Breast epithelium (tissue), 4 donors: ENCODE data around the gene SLCO4A1. TPM values are rescaled to one million over a fixed set of nuclear protein-coding genes. Genes with fewer than 3 reads are reported as not detected.
A peak's percentile ranks its signal among the peaks of the same experiment; 100 is the strongest.

Experiments
- DNase-seq, 2 donors: peaks; one replicate each; pipeline ENCODE4 v3.0.0-alpha.2; 2019; ENCODE audit warnings: low spot score in 2 of 2
- H3K27ac ChIP-seq, 2 donors: fragments of 200-600 bp; sonication (generic) in 1 of 2; one replicate each; pipeline ENCODE4 v1.5.1; 2016 to 2019; ENCODE audit warnings: mild to moderate bottlenecking in 1 of 2
- H3K27me3 ChIP-seq, 2 donors: fragments of 200-600 bp; sonication (generic) in 1 of 2; one replicate each; pipeline versions ENCODE4 v1.5.1 to v1.6.0; 2017 to 2019; ENCODE audit warnings: control low read depth in 1 of 2, mild to moderate bottlenecking in 1 of 2
- H3K36me3 ChIP-seq: fragments of 200-600 bp; one replicate; pipeline ENCODE4 v1.5.1; 2019
- H3K4me1 ChIP-seq, 2 donors: fragments of 200-600 bp; sonication (generic); one replicate each; pipeline ENCODE4 v1.5.1; 2016 to 2019; ENCODE audit warnings: control low read depth in 1 of 2
- H3K4me3 ChIP-seq, 3 donors: fragments of 200-600 bp; sonication (generic); 1 replicate in 2 of 3; 2 replicates in 1 of 3; pipeline ENCODE4 v1.5.1; 2016 to 2019; ENCODE audit warnings: mild to moderate bottlenecking in 3 of 3, moderate library complexity in 2 of 3
- H3K9me3 ChIP-seq, 2 donors: fragments of 200-600 bp; sonication (generic) in 1 of 2; one replicate each; pipeline ENCODE4 v1.5.1; 2016 to 2019; ENCODE audit warnings: control low read depth in 1 of 2
- CTCF ChIP-seq, 3 donors: fragments of 450-650 bp; IDR thresholded peaks; one replicate each; pipeline ENCODE4 v1.5.1; 2016 to 2017; ENCODE audit warnings: antibody characterized with exemption in 3 of 3, mild to moderate bottlenecking in 3 of 3, moderate library complexity in 3 of 3
- POLR2A ChIP-seq: fragments of 450-650 bp; IDR thresholded peaks from one replicate; pipeline ENCODE4 v1.6.1; 2016; ENCODE audit warnings: antibody characterized with exemption, mild to moderate bottlenecking, moderate library complexity
- POLR2AphosphoS5 ChIP-seq, 3 donors: sonication (generic); formaldehyde crosslinking; IDR thresholded peaks; one replicate each; pipeline ENCODE4 v1.6.1; 2017; ENCODE audit warnings: antibody characterized with exemption in 3 of 3
- intact Hi-C: fragments of 100-400 bp; cut with DNase I; formaldehyde crosslinking; loops from one replicate; pipeline ENCODE4 v1.15.1; 2023; ENCODE audit warnings: low total_unique reads
- total RNA-seq, 3 donors: library from RNA; depleted of rRNA; stranded (reverse); fragments of >200 nt; gene quantifications; one replicate each; pipeline ENCODE4 v1.1.0, GENCODE V29; 2016

Gene SLCO4A1
- total RNA-seq, 3 donors from 2014 or later, result 8.8 to 26.5 (median 15.4) TPM

GRCh38 chr20:62618611-62619529 is 23.4 kb upstream of the SLCO4A1 start:
- no peak overlapping the region for H3K4me3 ChIP-seq
- no peaks in the 10 kb centered on the region for H3K36me3 ChIP-seq
- H3K4me1 ChIP-seq, result peaks cover 7 to 9% of the 10 kb centered on the region in 2 donors
- intact Hi-C loops, result loop anchor here (10.0 kb wide), 1 partner anchor 114 kb away; no protein-coding TSS in a partner anchor
- TF ChIP-seq POLR2AphosphoS5 (IDR thresholded peaks at IDR 0.05) (no peak), CTCF (IDR thresholded peaks at IDR 0.05) (no peak), POLR2A (no peak)
- peak overlapping the region in 1 of 2 donors; percentile 82 for H3K27ac ChIP-seq
- peaks cover 0 to 7% of the 10 kb centered on the region in 2 donors for H3K27me3 ChIP-seq
- H3K9me3 ChIP-seq, result no peaks in the 10 kb centered on the region
- DNase-seq, result no peak

- H3K27ac ChIP-seq, result no peak overlapping the region
- peaks cover 0 to 7% of the 10 kb centered on the region in 2 donors for H3K27me3 ChIP-seq
Observed at GRCh38 chr20:62620625-62621024, 21.7 kb upstream of the SLCO4A1 start.

GRCh38 chr20:62621251-62622110 is 20.8 kb upstream of the SLCO4A1 start:
- no peak for TF ChIP-seq CTCF (IDR thresholded peaks at IDR 0.05)
- no peak for TF ChIP-seq POLR2A
- TF ChIP-seq POLR2AphosphoS5 (IDR thresholded peaks at IDR 0.05), result no peak
- Histone ChIP-seq H3K4me1 (peaks cover 12 to 20% of the 10 kb centered on the region in 2 donors), H3K9me3 (no peaks in the 10 kb centered on the region), H3K27me3 (peaks cover 0 to 7% of the 10 kb centered on the region in 2 donors), H3K27ac (peak overlapping the region in 1 of 2 donors; percentile 98), H3K4me3 (no peak overlapping the region), H3K36me3 (no peaks in the 10 kb centered on the region)
- intact Hi-C loops, result no loop called here
- DNase-seq, result no peak

More at GRCh38 chr20:62620625-62621024, 21.7 kb upstream of the SLCO4A1 start:
- DNase-seq, result no peak
- Histone ChIP-seq H3K9me3 (no peaks in the 10 kb centered on the region), H3K36me3 (no peaks in the 10 kb centered on the region), H3K4me3 (no peak overlapping the region), H3K4me1 (peaks cover 12 to 20% of the 10 kb centered on the region in 2 donors)
- intact Hi-C loops, result no loop called here
- TF ChIP-seq POLR2AphosphoS5 (IDR thresholded peaks at IDR 0.05) (no peak), POLR2A (no peak)

GRCh38 chr20:62622178-62622876 is 20.0 kb upstream of the SLCO4A1 start:
- intact Hi-C loops, result no loop called here
- no peaks in the 10 kb centered on the region for H3K9me3 ChIP-seq
- TF ChIP-seq CTCF (IDR thresholded peaks at IDR 0.05) (no peak), POLR2A (no peak), POLR2AphosphoS5 (IDR thresholded peaks at IDR 0.05) (no peak)
- peaks cover 12 to 20% of the 10 kb centered on the region in 2 donors for H3K4me1 ChIP-seq
- peaks cover 0 to 7% of the 10 kb centered on the region in 2 donors for H3K27me3 ChIP-seq
- DNase-seq, result no peak
- peak overlapping the region; percentile 95 to 98 for H3K27ac ChIP-seq
- no peaks in the 10 kb centered on the region for H3K36me3 ChIP-seq
- H3K4me3 ChIP-seq, result no peak overlapping the region

GRCh38 chr20:62622877-62623487 is 19.3 kb upstream of the SLCO4A1 start:
- Histone ChIP-seq H3K4me1 (peaks cover 12 to 20% of the 10 kb centered on the region in 2 donors), H3K27ac (peak overlapping the region; percentile 95 to 98), H3K4me3 (peak overlapping the region in 1 of 3 donors; percentile 52), H3K27me3 (peaks cover 0 to 7% of the 10 kb centered on the region in 2 donors), H3K36me3 (no peaks in the 10 kb centered on the region), H3K9me3 (no peaks in the 10 kb centered on the region)
- intact Hi-C loops, result no loop called here
- no peak for DNase-seq
- TF ChIP-seq POLR2A, result no peak
- TF ChIP-seq CTCF (IDR thresholded peaks at IDR 0.05), result no peak
- TF ChIP-seq POLR2AphosphoS5 (IDR thresholded peaks at IDR 0.05), result no peak
